Stimulated activated CD8-positive, alpha-beta memory T cell treated with anti-CD3 and anti-CD28 coated beads, Interleukin-4, amount 100 ng/mL, for 4 hours (primary cell): ENCODE results near the gene ZSCAN5C.
A peak's percentile ranks its signal among the peaks of the same experiment; 100 is the strongest.
"Not testable (repeated sequence)": the region's sequence is repeated elsewhere in the genome, so short reads cannot be mapped to it uniquely, and the experiment has no call there.

Source experiments
- DNase-seq, 2 donors: peaks; one replicate each; pipeline ENCODE4 v3.0.0-alpha.2; 2020; ENCODE audit warnings: low read depth in 2 of 2, low spot score in 1 of 2

Gene ZSCAN5C

GRCh38 chr19:56191711-56192110 is 10.4 kb upstream of the ZSCAN5C start:
- no peak for DNase-seq

- no peak for DNase-seq
Observed at GRCh38 chr19:56193981-56194640, 8.0 kb upstream of the ZSCAN5C start.

GRCh38 chr19:56197646-56198045 is 4.4 kb upstream of the ZSCAN5C start, which contains the start of gene ZSCAN5B:
Gene ZSCAN5B, minus strand, starts transcription at chr19:56197783. Its CDS starts 4,731 bp downstream, at chr19:56193052.
- DNase-seq, result not testable (repeated sequence)

- no peak for DNase-seq
Observed at GRCh38 chr19:56199687-56200086, 2.4 kb upstream of the ZSCAN5C start.

GRCh38 chr19:56207581-56207980 is 5.5 kb downstream of the ZSCAN5C start:
- DNase-seq, result not testable (repeated sequence)

- DNase-seq, result no peak
Observed at GRCh38 chr19:56209091-56209490, 7.0 kb downstream of the ZSCAN5C start.

- not testable (repeated sequence) for DNase-seq
Observed at GRCh38 chr19:56210036-56210435, 8.0 kb downstream of the ZSCAN5C start.

GRCh38 chr19:56211718-56212117 is 9.6 kb downstream of the ZSCAN5C start:
- no peak for DNase-seq

- no peak for DNase-seq
Observed at GRCh38 chr19:56217039-56217949, 15.2 kb downstream of the ZSCAN5C start.

- DNase-seq, result no peak
Observed at GRCh38 chr19:56218961-56219360, 16.9 kb downstream of the ZSCAN5C start.

GRCh38 chr19:56221442-56221841 is 19.4 kb downstream of the ZSCAN5C start:
- DNase-seq, result not testable (repeated sequence)

- DNase-seq, result no peak
Observed at GRCh38 chr19:56221851-56222250, 19.8 kb downstream of the ZSCAN5C start.

- no peak for DNase-seq
Observed at GRCh38 chr19:56222901-56223300, 20.8 kb downstream of the ZSCAN5C start.

GRCh38 chr19:56223481-56223880 is 21.4 kb downstream of the ZSCAN5C start:
- no peak for DNase-seq

- no peak for DNase-seq
Observed at GRCh38 chr19:56245121-56245740, 43.2 kb downstream of the ZSCAN5C start.

GRCh38 chr19:56245764-56246163 is 43.7 kb downstream of the ZSCAN5C start:
- not testable (repeated sequence) for DNase-seq

- not testable (repeated sequence) for DNase-seq
Observed at GRCh38 chr19:56248736-56249338, 46.8 kb downstream of the ZSCAN5C start.

GRCh38 chr19:56252699-56253422 is 50.8 kb downstream of the ZSCAN5C start:
- DNase-seq, result peak; percentile 37 to 38

- no peak for DNase-seq
Observed at GRCh38 chr19:56253737-56254136, 51.7 kb downstream of the ZSCAN5C start.

GRCh38 chr19:56258272-56258671 is 56.2 kb downstream of the ZSCAN5C start:
- no peak for DNase-seq
